ENCODE data around the gene TCOF1.

DNA sequence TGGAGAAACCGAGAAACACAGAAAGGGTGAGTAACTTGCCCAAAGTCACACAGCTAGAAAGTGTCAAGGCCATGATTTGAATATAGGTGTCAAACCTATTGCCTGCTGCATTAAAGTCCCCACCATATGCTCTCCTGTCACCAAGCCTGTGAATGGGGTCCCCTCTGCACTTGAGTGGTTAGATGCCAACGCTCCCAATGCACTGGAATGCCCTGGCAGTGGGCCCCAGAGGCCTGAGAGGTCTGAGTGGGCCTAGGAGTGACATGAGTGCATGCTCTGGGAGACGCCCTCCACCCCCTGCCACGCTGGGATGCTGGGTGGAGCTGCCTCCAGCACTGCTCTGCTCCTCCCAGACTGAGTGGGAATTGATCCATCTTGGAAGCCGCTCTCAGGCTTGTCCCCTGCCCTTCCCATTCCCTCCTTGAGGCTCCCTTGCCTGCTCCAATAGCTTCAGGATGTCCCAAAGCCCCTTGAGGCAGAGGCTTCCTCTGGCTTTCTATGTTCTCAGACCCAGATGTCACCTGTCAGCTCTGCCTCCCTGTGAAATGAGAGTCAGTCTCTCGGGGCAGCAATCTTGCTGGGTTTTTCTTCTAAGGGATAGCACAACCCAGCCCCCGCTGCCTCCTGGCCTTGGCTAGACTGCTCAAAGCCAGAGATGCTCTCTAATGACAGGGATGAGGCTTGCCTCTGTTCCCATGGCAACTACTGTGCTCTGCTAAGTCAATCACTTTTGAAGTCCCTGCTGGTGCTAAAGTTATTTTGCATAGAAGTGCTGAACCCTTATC is 48.2 kb upstream of the TCOF1 start:
- TF ChIP-seq, protein P1, sequence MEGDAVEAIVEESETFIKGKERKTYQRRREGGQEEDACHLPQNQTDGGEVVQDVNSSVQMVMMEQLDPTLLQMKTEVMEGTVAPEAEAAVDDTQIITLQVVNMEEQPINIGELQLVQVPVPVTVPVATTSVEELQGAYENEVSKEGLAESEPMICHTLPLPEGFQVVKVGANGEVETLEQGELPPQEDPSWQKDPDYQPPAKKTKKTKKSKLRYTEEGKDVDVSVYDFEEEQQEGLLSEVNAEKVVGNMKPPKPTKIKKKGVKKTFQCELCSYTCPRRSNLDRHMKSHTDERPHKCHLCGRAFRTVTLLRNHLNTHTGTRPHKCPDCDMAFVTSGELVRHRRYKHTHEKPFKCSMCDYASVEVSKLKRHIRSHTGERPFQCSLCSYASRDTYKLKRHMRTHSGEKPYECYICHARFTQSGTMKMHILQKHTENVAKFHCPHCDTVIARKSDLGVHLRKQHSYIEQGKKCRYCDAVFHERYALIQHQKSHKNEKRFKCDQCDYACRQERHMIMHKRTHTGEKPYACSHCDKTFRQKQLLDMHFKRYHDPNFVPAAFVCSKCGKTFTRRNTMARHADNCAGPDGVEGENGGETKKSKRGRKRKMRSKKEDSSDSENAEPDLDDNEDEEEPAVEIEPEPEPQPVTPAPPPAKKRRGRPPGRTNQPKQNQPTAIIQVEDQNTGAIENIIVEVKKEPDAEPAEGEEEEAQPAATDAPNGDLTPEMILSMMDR (IDR thresholded peaks at IDR 0.05): no peak
- no peak for TF ChIP-seq POLR2A (IDR thresholded peaks at IDR 0.05)
